HS-27A (cell line): ENCODE measurements around the gene GPR18.

Experiments used
- DNase-seq: peaks from one replicate; pipeline ENCODE4 v3.0.0-alpha.2; 2012; ENCODE audit warnings: low read depth, missing footprints

GPR18 gene

DNA sequence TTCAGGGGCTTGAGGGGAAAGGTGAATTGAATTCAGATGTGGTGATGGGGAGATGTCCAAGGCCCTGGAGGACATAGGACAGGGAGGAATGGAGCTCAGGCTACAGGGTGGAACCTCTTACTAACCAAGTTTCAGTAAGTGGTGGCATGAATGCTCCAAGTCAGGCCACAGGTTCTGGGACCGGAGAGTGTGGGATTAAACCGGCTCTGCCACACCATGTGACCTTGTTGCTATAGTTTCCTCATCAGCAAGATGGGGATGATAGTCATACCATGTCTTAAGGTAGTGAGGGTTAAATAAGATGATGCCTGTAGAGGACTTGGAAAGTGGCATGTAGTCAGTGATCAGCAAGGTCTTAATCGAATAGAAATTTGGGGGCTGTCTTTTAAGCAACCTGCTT lies 32.7 kb upstream of the GPR18 start:
- no peak for DNase-seq

DNA sequence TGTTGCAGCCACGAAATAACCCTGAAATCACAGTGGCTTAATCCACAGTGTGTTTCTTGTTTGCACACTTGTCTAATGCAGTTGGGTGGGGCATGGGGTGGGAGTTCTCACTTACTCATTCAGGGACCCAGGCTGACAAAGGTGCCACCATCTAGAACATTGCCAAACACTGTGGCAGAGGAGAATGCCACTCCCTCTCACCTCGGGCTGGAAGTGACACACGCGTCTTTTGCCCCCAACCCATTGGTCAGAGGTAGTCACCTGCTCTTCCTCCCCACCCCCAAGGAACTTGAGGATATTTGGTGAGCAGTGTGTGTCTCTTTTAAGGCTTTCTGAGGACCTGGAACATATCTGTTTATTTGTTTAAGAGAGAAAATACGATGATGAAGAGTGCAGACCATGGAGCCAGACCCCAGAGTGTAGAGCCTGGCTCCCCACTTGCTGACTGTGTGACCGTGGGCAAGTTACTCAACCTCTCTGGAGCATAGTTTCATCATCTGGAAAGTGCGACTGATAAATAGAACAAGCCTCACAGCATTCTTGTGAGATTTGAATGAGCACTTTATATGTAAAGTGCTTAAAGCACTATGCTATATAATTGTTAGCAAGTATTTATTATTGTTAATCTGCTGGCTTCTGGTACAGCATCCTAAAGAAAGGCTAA lies 31.6 kb upstream of the GPR18 start:
- no peak for DNase-seq

GRCh38 chr13:99289271-99289670 lies 31.1 kb upstream of the GPR18 start:
- no peak for DNase-seq

- DNase-seq = no peak
Measured at GRCh38 chr13:99288089-99288488, 29.9 kb upstream of the GPR18 start.

DNA sequence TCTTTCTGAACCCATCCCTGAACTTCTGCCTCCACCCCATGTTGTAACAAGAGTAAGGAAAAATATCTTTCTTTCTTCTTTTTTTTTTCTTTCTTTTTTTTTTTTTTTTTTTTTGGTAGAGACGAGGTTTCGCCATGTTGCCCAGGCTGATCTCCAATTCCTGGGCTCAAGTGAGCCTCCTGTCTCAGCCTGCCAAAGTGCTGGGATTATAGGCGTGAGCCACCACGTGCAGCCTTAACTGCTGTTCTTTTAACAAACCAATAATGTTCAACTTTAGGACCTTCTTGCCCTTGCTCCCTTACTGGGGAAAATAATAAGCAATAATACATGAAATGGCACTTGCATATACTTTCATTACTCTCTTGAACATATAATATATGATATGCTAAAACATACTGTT lies 29.4 kb upstream of the GPR18 start:
- no peak for DNase-seq

DNA sequence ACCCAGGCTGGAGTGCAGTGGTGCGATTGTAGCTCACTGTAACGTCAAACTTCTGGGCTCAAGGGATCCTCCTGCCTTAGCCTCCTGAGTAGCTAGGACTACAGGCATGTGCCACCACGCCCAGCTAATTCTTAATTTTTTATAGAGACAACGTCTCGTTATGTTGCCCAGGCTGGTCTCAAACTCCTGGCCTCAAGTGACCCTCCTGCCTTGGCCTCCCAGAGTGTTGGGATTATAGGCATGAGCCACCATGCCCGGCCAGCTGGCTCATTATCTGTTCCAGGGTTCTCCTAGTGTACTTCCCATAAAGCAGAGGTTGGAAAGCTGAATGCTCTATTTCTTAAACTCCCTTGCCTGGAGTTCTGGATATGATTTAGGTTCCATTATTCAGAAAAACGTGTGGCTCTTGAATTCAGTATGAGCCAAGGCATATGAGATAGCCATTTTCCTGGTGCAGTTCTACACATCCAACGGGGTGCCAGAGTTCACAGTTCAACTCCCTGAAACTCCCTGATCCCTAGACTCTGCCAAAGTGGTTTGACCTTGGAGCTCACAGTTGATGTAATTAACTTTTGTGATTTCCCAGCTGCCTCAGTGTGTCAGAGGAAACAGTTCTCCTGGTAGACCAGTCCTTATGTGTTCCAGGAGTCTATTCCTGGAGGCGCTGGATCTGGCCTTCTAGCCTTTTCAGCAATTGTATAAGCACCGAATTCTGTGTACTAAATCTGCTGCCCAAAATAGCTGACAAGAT lies 27.4 kb upstream of the GPR18 start:
- no peak for DNase-seq

GRCh38 chr13:99282264-99283231 lies 24.4 kb upstream of the GPR18 start:
- DNase-seq = no peak

DNA sequence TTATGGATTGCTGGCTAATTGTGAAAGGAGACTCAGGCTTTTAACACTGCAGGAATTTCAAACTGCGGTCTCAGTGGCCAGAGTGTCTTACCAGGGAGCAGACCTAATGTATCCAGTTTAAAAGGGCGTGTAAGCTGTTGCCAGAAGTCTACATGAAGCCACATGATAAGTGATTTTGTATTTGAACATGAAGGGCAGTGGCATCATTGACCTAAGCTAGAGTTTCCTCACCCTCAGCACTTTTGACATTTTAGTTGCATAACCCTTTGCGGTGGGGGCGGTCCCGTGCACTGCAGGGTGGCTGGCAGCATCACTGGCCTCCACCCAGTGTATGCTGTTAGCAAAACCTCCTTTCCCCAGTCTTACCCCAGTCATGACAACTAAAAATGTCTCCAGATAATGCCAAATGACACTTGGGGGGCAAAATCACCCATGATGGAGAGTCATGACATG lies 23.7 kb upstream of the GPR18 start:
- DNase-seq = no peak

- DNase-seq = no peak
Measured at GRCh38 chr13:99280166-99280565, 22.0 kb upstream of the GPR18 start.

- DNase-seq = no peak
Measured at GRCh38 chr13:99279637-99280036, 21.5 kb upstream of the GPR18 start.

- DNase-seq = no peak
Measured at GRCh38 chr13:99278843-99279242, 20.7 kb upstream of the GPR18 start.

GRCh38 chr13:99278200-99278599 lies 20.0 kb upstream of the GPR18 start:
- DNase-seq = no peak

DNA sequence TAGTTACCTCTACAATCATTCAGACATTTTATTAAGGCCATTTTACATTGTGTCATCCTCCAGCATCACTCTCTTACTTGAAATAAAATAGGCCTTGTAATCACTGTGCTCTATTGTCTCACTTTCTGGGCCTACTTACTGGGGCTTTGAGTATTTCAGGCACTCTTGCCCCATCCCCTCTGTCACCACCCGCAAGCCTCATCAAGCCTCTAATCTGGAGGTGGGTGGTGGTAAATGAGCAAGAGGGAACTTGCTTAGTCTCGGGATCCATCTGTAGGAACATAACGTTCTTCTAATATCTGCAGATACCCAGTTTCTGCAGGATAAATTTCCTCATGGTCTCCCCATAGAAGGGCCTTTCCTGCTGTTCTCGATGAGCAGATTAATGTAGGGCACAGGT lies 19.4 kb upstream of the GPR18 start:
- no peak for DNase-seq

- no peak for DNase-seq
Measured at GRCh38 chr13:99276706-99277105, 18.5 kb upstream of the GPR18 start.

GRCh38 chr13:99275093-99275469 lies 16.9 kb upstream of the GPR18 start:
- DNase-seq = no peak

DNA sequence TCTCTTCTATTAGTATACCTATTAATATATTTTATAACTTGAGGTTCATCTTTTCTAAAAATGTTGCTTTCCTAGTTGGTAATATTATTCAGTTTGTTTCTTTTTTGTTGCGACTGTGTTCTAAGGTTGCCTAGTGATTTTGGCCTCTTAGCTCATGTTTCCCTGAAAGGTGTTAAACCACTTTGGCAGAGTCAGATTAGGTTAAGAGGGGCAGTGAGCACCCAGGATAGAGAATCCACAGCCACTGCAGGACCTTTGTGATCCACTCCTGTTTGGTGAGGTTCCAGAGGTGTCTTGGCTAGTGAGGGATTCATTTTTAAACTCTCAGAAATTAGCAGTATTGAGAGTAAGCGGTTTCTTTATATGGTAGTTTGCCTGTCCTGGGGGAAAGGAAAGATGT lies 14.9 kb upstream of the GPR18 start:
- DNase-seq = no peak

DNA sequence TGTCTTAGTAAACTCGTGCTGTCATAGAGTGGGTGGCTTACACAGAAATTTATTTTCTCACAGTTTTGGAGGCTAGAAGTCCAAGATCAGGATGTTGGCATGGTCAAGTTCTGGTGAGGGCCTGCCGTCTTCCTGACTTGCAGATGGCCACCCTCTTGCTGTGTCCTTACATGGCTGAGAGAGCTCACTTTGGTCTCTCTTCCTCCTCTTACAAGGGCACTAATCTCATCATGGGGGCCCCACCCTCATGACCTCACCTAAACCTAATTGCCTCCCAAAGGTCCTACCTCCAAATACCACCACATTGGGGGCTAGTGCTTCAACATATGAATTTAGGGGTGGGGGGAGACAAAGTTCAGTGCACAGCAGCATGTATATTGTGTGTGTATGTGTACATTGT lies 14.3 kb upstream of the GPR18 start:
- DNase-seq = no peak

DNA sequence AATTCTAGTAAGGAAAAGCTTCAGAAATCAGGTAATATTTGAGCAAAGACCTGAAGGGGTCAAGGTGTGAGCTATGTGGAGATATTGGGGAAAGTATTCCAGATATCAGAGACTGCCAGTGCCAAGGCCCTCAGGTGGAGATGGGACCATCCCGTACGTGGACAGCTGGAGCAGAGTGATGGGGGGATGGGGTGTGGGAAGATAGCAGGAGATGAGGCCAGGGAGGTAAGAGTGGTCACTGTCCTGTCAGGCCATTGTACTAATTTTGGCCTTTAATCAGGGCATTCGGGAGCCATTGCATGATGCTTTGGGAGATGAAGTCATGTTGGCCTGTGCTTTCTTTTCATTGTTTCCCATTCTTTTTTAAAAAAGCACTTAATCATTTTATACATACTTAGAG lies 13.1 kb upstream of the GPR18 start:
- DNase-seq = no peak

- DNase-seq = no peak
Measured at GRCh38 chr13:99270518-99270917, 12.3 kb upstream of the GPR18 start.

DNA sequence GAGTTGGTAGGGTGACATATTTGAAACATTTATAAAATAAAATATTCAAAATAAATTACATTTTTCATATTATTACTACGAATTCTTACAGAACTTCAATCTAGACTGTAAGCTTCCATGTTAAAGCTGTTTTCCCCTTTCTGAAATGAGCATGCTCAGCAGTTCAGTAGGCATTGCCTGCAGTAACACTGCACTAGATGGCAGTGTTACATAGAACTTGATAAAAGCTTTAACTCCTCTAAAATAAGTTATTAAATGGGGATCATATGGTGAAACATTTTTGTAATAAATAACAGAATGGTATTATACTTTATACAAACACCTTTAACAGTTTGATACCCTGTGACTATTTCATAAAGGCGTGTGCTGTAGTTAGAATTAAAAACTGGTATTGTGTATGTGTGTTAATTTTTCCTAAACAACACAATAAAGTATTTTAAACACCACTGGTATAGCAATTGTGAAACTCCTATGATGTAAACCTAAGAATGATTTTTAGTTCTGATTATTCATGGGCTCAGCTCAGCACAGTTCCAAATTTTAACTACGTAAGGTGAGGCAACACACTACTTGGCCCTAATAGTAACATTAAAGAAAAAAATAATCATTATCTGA lies 11.6 kb upstream of the GPR18 start:
- DNase-seq = no peak

GRCh38 chr13:99268822-99269221 lies 10.6 kb upstream of the GPR18 start:
- DNase-seq = no peak

- DNase-seq = no peak
Measured at GRCh38 chr13:99267927-99268326, 9.7 kb upstream of the GPR18 start.
